Right lobe of liver (tissue), 4 donors: ENCODE data around the gene RPGRIP1.
"Not testable (repeated sequence)": the region's sequence is repeated elsewhere in the genome, so short reads cannot be mapped to it uniquely, and the experiment has no call there.

Experiments used
- POLR2A ChIP-seq: fragments of 450-650 bp; IDR thresholded peaks from one replicate; pipeline ENCODE4 v1.6.1; 2017; ENCODE audit warnings: antibody characterized with exemption, mild to moderate bottlenecking
- TF ChIP-seq, protein P1 (sequence below), 4 donors: fragments of 200-600 bp in 3 of 4; fragments of 450-650 bp in 1 of 4; IDR thresholded peaks; one replicate each; pipeline versions ENCODE4 v1.5.1 to v1.8.0; 2016 to 2022; ENCODE audit warnings: antibody characterized with exemption in 4 of 4, mild to moderate bottlenecking in 2 of 4
- donor health status: DM: no; HTN: no; CAD: no.
- donor health status: DM: no; HTN: no; CAD: no.
- donor health status: DM: no; HTN: yes; CAD: no.

DNA sequence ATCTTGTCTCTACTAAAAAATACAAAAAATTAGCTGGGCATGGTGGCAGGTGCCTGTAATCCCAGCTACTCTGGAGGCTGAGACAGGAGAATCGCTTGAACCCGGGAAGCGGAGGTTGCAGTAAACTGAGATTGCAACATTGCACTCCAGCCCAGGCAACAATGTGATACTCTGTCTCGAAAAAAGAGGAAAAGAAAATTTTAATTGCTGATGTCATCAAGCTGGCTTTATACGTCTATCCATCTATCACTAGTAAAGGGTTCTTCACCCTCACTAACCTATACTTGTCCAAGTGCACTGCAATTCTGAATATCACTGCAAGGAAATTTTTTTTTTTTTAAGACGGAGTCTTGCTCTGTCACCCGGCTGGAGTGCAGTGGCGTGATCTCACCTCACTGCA lies 2.0 kb downstream of the RPGRIP1 start:
- TF ChIP-seq, protein P1, sequence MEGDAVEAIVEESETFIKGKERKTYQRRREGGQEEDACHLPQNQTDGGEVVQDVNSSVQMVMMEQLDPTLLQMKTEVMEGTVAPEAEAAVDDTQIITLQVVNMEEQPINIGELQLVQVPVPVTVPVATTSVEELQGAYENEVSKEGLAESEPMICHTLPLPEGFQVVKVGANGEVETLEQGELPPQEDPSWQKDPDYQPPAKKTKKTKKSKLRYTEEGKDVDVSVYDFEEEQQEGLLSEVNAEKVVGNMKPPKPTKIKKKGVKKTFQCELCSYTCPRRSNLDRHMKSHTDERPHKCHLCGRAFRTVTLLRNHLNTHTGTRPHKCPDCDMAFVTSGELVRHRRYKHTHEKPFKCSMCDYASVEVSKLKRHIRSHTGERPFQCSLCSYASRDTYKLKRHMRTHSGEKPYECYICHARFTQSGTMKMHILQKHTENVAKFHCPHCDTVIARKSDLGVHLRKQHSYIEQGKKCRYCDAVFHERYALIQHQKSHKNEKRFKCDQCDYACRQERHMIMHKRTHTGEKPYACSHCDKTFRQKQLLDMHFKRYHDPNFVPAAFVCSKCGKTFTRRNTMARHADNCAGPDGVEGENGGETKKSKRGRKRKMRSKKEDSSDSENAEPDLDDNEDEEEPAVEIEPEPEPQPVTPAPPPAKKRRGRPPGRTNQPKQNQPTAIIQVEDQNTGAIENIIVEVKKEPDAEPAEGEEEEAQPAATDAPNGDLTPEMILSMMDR (IDR thresholded peaks at IDR 0.05) = not testable (repeated sequence)
- not testable (repeated sequence) for TF ChIP-seq POLR2A
